NCI-H2029 (cell line): ENCODE measurements around the gene FHIT.

ENCODE experiments used
- DNase-seq: peaks from one replicate; lab custom pipeline; 2025; lab: John Stamatoyannopoulos, UW

Gene FHIT

DNA sequence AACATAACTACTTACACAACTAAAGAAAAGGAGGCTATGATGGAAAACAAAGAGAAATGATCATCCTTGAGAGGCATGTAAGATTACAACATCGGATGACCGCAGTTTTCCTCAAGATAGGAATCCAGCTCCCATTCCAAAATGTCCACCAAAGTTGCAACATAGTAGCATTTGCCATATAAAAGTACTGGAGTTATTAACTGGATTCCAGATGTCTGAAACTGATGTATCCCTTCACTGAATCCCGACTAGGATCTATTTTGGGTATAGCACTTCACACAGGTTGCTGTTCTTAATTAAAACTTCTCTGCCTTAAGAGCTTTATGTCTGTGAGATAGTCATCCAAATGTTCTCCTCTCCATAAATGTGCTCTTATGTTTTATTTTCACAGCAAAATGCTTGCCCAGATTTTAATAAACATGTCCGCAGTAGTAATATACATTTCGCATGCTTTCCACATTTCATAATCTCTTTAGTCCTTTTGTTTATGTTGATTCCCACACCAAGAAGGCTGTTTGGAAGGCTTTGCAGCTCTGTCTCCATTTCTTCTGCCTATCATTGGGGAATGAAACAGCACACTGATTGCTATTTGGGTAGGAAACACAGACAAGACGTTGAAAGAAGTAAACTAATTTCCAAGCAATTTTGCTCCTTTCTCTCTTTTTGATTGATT, 1484.9 kb downstream of the FHIT start:
- no peak for DNase-seq

DNA sequence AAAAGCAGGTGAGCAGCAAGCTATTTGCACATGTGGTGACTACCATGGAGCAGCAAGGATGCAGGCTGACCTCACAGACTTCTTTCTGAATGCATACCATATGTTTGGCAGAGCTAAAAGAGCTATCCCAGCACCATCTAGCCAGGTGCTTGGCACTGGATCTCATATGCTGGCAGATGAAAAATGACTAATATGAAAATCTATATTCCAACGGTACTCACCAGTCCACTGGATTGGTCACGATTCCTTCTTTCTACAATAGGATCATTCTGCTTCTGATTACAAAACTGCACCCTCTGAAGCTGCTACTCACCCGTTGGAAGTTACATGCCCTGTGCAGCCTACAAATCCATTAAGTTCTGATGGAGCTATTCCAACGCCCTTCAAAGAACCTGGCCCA, 1487.1 kb downstream of the FHIT start:
- no peak for DNase-seq

DNA sequence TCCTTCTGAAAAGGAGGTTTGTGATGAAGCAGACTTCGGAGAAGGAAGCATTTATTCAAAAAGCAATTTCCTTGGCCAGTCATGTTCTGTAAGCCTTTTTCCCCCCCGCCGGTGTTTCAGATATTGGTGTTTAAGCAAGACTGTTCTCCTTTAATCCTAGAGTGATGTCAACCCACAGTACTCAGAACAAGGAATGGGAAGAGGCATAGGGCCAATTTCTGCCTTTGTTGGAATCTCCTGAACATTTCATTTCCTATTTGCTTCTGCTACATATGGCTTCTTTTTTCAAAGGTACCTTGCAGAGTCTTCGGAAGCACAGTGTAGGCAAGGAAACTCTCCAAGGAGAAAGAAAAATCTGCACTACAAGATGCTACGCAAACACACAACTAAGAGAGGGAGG, 1488.3 kb downstream of the FHIT start:
- DNase-seq, result no peak

DNA sequence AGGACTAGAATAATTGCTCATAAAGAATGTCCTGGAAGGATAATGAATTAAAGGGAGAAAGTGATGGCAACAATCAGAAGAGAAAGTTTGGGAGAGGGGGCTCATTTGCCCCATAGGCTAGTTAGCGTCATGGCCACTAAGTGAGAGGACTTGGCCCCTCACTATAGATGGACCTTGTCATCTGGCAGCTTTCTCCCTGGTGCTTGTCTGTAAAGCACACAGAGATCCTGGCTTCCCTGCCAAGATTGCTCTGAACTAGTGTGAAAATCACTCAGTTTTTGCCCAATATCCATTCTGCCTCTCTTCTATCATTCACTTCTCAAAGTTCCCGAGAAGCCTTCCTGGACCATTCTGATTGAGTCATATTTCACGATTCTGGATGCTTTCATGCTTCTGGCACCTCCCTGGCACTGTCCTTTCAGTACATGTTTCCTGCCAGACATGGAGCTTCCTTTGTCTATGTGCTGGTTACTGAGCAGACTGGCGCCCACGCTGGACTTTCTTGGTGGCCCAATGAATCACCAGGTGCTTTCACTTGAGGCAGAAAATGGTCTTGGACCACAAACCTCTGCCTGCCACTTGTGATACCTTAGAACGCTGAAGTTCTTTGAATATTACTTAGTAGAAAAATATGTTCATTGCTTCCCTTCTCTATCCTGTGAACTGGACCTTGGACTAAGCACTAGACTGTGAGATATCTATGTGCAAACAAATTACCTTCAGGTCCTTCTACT, 1491.8 kb downstream of the FHIT start:
- no peak for DNase-seq

DNA sequence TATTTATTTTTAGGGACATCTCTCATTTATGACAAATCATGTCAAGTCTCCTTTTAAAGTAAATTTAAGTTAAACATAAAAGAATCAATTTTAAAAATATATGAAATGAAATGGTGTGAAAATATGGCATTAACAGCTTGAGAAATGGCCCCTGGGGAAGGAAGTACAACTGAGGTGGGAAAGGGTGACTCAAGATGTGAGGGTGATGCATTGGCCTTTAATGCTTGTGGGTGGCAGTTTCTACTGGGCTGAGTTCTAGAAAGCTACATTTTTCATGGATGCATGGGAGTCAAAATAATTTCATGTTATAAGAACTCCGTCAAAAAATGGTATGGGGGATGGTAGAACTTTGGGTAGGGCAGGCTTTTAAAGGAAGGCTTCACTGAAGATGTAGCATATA, 1492.6 kb downstream of the FHIT start:
- no peak for DNase-seq

DNA sequence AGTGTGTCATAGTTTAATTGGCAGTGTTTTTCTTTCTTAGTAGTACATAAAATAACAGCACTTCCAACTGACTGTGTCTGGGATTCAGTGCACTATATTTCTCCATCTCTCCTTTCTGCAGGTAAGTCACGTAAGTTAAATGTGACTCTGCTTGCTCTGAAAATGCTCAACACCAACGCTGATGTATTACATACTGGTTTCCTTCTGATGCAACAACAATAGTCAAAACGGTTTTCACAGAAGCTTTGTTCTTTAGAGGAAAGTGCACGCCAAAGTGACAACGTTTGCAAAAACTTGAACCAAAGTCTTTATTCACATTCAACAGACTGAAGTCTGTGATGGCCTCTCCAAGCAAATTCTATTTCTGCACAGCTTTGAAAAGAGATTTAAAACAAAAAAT, 1494.3 kb downstream of the FHIT start:
- DNase-seq, result no peak

DNA sequence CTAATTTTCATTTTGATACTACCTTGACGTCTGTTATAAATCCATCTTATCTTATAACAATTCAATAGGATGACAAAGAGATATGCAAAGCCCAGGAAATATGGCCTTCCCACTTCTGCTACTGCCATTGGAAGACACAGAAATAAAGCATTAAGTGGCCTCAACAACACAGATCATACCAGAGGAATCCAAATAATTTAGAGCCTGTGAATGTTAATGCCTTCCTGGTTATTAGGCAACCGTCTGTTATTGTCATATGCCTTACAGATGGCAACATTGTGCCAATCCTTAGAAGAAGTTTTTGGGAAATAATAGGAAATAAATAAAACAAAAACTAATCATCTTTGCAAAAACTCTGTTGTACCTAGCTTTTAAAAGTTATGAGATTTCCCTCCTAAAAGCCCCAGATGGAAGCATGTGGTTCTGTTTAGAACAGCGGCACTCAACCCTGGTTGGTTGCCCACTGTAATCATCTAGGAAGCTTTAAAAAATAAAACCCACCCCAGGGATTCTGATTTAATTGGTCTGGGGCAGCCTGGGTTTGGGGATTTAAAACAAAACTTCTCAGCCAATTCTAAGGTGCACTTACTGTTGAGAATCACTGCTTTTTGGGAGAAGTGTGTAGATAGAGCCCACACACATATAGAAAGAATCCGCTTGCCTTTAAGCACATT, 1496.7 kb downstream of the FHIT start:
- no peak for DNase-seq

DNA sequence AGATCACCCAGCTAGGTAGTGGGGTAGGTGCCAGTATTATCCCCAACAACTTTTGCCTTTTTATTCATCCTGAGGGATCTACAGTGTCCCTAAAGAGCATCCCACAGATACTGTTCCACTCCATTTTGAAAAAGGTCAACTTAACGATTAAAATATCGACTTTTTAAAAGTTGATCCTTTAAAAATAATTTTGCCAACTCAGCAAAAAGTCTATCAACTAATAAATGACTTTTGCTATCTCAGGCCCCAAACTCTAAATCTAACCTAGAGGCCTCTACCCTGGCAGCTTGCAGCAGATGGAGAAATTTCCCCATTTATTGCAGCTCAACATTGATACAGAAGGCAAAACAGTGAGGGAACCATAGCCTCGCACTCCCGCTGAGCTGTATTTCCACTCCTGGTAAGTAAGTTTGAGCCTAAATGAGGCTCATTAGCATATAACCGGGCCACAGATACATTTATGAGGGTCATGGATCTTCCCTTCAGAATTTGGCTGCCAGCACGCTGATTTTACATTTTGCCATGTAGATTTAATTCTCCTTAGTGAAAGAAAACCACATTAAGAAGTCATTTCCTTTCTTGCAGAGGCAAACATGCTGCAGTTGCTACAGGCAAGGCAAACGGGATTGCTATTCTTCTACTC, 1497.3 kb downstream of the FHIT start:
- DNase-seq, result no peak

DNA sequence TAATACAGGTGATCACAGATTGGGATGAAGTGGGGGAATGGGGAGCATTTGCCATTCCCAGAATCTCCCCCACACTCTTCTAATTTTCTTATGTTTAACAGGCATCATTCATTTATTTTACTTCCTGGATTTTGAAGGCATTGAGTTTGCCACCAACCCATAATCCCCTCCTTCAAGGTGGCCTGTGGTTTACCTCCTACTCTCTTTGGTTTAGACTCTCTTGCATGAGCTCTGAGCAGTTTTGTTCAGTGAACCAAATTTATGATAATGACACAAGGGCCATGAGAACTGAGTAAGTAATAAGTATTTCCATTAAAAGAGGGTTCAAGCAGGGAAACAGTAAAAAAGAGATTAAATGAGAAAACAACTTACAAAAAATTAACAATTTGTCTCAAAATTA, 1498.3 kb downstream of the FHIT start:
- DNase-seq, result no peak

DNA sequence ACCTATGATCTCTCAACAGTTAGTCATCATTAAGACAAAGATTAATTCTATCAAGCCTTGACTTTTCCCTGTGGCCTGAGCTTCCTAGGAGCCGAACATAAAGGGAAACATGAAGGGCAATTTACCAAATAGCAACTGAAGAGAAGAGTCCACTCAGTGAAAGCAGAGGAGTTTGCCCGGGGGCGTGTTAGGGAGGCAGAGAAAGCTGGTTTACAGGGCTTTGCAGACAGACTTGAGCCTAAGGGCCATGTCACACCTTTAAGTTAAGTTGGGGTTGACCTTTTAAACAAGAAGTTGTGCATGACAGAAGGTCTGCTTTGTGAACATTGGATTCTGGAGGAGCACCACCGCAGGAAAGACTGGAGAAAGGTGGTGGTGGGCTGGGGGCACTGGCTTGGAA, 1499.6 kb downstream of the FHIT start:
- no peak for DNase-seq

DNA sequence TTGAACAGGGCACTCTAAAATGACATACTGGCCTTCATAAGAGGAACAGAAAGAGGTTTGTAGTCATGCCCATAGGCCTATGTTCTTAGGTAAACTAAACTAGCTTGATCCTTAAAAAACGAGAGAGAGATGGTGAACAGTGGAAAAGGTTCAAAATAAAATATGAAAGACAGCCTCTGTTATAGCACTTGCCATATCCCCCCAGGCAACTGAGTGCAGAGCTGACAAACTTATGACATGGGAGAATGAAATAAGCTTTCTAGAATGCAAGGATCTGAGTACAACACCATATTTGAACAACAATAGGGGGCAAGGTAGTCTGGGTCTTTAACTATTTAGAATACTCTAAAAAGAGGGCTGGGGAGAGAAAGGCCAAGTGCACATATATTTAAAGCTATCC, 1500.9 kb downstream of the FHIT start:
- DNase-seq, result no peak

DNA sequence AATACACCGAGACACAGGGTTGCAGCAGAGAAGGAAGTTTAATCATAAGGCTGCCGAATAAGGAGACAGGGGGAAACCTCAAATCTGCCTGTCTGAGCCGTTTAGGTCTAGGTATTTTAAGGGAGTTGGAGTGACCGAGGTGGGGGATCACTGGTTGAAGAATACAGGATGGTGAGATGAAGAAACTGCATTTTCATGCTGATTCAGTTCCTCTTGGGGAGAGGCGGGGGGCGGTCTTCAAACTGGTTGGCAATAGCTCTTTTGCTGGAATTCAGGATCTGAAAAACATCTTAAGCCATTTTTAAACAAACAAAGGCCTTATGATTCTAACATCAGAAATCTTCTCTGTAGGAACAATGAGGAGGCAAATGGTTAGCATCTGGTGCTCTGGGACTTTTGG, 1502.0 kb downstream of the FHIT start:
- DNase-seq, result no peak

DNA sequence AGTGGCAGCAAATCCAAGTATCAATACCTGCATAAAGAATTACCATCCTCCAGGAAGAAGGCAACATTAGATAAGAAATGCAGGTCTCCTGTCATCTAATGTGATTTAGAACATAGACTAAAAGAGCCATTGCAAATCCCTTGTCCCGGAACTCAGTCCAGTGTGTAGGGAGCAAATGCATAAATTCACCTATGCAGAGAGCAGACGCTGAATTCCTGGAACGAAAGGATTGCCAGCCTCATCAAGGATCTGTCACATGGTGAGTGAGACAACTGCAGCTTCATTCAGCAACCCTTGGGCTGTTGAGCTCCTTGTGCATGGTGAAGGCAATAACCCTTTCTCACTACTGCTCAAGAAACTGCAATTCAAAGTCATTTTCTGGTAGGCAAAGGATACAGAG, 1504.7 kb downstream of the FHIT start:
- DNase-seq, result no peak

DNA sequence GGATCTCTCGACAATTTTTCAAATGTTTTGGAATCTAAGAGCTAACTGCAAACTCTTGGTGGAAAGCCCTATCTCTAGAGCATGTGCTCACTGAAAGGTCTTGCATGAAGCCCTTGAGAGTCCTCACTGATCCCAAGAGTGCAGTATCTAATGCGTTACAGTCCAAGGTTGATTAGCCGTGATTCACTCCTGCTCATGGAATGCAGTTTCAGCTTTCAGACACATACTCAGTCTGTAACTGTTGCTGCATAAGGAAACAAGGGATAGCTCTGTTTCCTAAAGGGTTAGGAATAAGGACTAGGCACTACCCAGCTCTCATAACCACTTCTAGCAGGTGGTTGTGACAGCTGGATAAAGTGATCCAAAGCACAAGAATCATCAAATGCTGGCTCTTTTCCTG, 1514.0 kb downstream of the FHIT start:
- no peak for DNase-seq

DNA sequence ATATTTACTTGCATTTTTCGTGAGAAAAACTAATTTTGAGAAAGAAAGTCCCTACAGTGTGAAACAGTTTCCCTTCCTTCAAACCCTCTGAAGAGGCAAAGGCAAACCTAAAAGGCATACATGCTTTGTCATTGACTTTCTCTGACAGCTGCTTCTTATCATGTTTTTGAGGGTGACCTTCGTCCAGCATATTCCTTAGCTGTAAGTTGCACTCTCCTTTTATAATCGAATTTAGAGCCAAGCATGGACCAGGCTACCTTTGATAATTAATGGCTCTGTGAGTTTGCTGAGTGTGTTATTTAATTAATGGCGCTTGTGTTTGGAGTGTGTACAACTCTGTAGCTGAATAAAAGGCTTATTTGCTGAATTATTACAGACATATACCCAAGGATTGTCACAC, 1517.2 kb downstream of the FHIT start:
- DNase-seq, result no peak

DNA sequence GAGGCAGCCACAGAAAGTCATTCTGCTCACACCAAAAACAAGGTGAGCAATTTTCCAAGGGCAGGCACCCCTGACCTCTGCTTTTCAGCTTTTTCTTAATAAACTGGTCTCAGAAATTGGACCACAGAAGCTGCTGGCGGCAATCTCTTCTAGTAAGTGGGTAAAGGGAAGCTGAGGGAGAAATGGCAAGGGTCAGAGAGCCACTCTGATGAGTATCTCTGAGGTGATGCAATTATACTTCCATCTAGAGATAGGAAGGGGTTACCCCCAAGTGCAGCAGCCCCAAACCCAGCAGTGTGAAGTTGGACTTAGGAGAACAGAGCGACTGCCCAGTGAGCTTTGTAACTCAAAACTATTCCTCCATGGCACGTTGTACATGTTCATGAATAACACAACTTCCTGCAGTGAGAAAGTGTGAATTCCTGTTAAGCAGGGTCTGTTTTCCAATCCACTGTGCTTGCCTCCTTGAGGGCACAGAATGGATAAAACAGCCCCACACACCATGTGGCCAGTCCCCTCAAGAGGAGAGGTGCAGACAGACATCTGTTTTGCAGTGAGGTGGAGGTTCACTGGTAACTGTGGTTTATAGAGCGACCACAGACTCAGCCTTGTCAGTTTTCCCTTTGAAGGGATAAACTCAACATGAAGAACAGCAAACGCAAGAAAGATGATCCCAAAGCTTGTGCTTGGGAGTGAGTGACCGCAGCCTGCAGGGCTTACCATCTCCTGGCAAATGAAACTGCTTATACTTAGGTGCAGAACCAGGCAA, 1518.0 kb downstream of the FHIT start:
- no peak for DNase-seq

DNA sequence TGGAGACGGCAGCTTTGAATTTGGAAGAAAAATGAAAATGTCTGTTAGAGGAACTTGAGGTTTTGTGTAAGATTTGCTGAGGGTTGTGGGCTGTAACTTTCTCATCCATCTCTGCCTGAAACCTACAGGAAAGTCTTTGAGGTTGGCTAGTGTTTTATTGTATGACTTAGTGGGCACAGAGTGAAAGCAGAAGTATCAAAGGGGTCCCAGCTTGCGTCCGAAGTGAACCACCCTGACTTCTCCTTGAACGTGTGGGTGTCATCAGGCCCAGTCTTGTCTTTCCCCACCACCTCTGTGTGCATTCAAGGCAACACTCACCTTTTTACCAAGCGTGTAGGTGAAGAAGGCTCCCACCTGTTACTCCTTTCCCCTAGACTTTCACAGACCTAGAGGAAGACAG, 1519.3 kb downstream of the FHIT start:
- no peak for DNase-seq

DNA sequence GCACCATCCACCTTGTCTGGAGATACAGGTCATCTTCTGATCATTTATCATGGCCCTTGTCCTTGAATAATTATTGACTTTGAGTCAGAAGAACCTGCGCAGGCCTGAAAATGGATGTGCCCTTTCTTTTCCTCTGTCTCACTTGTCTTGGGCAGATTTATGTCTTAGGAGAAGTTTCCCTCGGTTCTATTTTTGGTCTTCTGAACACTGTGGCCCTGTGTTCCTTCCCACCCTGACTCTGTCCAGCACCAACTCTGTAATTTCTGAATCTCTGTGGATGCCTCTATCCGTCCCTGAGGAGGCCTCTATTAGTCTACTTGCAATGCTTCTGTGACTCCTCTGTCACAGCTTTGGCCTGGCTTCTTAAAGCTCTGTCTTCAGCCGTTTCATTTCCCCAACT, 1520.7 kb downstream of the FHIT start:
- no peak for DNase-seq

DNA sequence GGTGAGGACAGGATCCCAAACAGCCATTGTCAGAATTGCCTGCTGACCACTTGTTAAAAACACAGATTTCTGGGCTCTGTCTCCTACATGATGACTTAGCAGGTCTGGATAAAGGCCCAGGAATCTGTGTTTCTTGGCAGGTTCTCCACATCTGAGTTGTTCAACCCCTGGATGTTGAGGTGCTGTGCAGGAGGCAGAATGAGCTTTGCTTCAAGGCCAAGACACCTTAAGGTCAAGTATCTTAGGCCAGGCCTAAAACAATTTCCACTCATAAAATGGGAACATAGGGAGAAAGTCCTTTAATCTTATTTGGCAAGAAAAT, 1522.7 kb downstream of the FHIT start:
- no peak for DNase-seq

DNA sequence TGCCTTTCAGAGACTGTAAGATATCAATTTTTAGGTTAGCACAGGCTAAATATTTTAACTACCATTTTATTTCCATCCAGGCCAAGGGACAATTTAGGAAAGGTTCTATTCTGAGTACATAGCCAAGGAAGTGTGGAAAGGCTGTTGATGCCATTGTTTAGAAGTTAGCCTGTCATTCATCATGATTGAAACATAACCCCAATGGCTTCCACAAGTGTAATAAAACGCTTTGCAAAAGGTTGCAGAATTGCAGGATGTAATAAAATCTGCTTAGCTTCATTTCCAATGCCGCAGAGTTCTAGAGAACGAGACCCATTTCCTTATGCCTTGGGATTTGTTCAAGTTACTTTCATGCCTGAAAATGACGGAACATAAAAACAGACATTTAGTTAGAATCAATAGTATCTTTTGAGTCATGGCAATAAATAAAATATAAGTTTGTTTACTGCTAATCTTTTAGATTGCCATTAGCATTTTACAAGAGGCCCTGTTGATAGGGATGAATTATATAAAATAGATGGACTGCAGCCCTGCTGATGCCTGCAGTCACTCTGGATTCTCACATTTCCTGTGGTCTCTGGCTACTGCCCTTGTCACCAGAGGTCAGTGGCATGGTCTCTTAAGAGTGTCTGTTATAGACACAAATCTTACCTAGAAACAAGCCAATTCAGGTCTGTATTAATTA, 1523.2 kb downstream of the FHIT start:
- DNase-seq, result no peak

DNA sequence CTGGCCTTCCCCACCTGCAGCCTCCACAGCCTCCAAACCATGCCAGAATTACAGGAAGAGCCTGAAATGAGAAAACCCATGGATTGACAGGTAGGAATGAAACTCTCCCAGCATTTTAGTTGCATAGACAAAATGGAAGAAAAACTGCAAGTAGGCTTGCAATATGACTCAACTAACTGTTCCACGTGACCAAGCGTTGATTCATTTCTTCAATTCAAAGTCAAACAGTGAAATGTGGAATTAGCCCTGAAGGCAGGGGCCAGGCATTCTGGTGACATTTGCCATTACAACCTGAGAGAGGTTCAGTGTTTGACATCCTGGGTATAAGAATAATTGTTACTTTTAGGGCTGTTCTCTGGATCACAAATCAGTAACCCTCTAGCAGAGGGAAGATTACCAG, 1525.0 kb downstream of the FHIT start:
- DNase-seq, result no peak

DNA sequence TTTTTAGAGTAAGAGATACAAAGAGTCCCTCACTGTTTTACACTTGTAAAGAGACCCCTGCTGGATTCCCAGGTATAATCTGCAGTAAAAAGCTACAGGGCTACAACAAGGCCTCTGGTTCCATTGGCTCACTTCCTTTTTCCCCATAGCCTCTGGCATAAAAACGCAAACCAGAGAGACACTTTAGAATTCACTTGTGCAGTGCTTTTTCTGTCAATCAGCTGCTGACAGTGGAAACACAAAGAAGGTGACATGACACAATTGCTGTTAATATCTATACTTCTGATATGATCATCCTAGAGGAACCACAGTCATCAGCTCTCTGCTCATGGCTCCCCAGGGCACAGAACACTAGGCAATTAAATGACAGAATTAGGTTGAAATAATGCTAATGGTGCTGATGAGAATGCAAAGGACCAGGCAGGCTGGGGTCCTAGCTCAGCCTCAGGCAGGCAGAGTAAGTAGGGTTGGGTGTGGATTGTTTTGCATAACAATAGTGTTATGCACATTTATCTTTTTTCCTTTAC, 1533.5 kb downstream of the FHIT start:
- DNase-seq, result no peak
